SK-N-MC (cell line): Measurements from ENCODE around the gene SSR3.

ENCODE experiments used
- EZH2 ChIP-seq: fragments of 200-600 bp; sonication (generic); IDR thresholded peaks from one replicate; pipeline ENCODE4 v1.6.1; 2017; ENCODE audit warnings: antibody characterized with exemption
- POLR2AphosphoS5 ChIP-seq: IDR thresholded peaks from 2 replicates; pipeline ENCODE4 v1.6.1; 2012; ENCODE audit warnings: mild to moderate bottlenecking, low read depth, low read length, borderline replicate concordance

DNA sequence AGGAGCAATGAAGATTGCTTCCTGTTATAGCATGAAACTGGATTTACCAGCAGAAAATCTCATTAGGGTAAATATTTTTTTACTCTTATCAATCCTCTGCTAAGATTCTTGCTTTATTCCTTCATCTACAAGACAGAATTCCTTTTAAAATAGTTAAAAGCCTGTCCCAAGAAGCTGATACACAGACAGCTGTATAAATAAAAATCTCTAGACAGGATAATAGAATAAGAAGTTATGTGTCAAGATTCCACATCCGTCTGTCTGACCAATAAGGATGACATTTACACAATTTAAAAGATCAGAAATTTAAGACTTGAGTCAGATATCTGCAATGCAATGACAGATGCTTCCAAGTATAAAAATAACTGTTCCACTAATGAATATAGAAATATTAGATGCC is 57.6 kb downstream of the SSR3 start:
- no peak for TF ChIP-seq EZH2
- TF ChIP-seq POLR2AphosphoS5, result no peak
